Prostate gland (tissue), 2 donors: Measurements from ENCODE around the gene CTBP2. TPM values are rescaled to one million over a fixed set of nuclear protein-coding genes. Genes with fewer than 3 reads are reported as not detected.
A peak's percentile ranks its signal among the peaks of the same experiment; 100 is the strongest.

Experiments
- DNase-seq: peaks from one replicate; pipeline ENCODE4 v3.0.0-alpha.2; 2019; ENCODE audit warnings: low spot score
- H3K27ac ChIP-seq, 2 donors: fragments of 200-600 bp; sonication (generic); 2 replicates each; pipeline ENCODE4 v1.5.1; 2017 to 2019
- H3K27me3 ChIP-seq: fragments of 200-600 bp; sonication (generic); replicated peaks from 2 replicates; pipeline ENCODE4 v1.5.1; 2019; ENCODE audit not compliant: insufficient read depth
- H3K36me3 ChIP-seq, 2 donors: fragments of 200-600 bp; sonication (generic); 1 replicate in 1 of 2; 2 replicates in 1 of 2; pipeline versions ENCODE4 v1.5.1 to v1.8.1; 2017 to 2019
- H3K4me1 ChIP-seq: fragments of 200-600 bp; sonication (generic); replicated peaks from 2 replicates; pipeline ENCODE4 v1.5.1; 2019
- H3K4me3 ChIP-seq, 2 donors: fragments of 200-600 bp; sonication (generic); 2 replicates each; pipeline ENCODE4 v1.5.1; 2017 to 2019
- H3K9me3 ChIP-seq: fragments of 200-600 bp; sonication (generic); 2 replicates; pipeline ENCODE4 v1.5.1; 2017
- POLR2A ChIP-seq: fragments of 450-650 bp; IDR thresholded peaks from one replicate; pipeline ENCODE4 v1.6.1; 2016; ENCODE audit warnings: antibody characterized with exemption, mild to moderate bottlenecking
- POLR2AphosphoS5 ChIP-seq: sonication (generic); formaldehyde crosslinking; IDR thresholded peaks from one replicate; pipeline ENCODE4 v1.6.1; 2017; ENCODE audit warnings: antibody characterized with exemption
- WGBS: methylation state at CpG from one replicate; pipeline ENCODE4 v1.1.5; 2018; 5-methylcytosine and 5-hydroxymethylcytosine counted together
- intact Hi-C: fragments of 100-400 bp; cut with DNase I; formaldehyde crosslinking; loops from one replicate; pipeline ENCODE4 v1.14.2; 2022
- total RNA-seq, 2 donors: library from RNA; depleted of rRNA; stranded (reverse); fragments of >200 nt; gene quantifications; one replicate each; pipeline ENCODE4 v1.1.0, GENCODE V29; 2016
- TF ChIP-seq, protein P1 (sequence below), 4 experiments: fragments of 200-600 bp in 2 of 4; fragments of 450-650 bp in 2 of 4; sonication (generic) in 2 of 4; IDR thresholded peaks; 1 replicate in 3 of 4; 2 replicates in 1 of 4; pipeline ENCODE4 v1.5.1; 2016 to 2019; ENCODE audit warnings: antibody characterized with exemption in 4 of 4, mild to moderate bottlenecking in 2 of 4, moderate library complexity in 2 of 4

The CTBP2 gene
- total RNA-seq, 2 donors from 2014 or later, result 70.2 to 89.7 TPM

DNA sequence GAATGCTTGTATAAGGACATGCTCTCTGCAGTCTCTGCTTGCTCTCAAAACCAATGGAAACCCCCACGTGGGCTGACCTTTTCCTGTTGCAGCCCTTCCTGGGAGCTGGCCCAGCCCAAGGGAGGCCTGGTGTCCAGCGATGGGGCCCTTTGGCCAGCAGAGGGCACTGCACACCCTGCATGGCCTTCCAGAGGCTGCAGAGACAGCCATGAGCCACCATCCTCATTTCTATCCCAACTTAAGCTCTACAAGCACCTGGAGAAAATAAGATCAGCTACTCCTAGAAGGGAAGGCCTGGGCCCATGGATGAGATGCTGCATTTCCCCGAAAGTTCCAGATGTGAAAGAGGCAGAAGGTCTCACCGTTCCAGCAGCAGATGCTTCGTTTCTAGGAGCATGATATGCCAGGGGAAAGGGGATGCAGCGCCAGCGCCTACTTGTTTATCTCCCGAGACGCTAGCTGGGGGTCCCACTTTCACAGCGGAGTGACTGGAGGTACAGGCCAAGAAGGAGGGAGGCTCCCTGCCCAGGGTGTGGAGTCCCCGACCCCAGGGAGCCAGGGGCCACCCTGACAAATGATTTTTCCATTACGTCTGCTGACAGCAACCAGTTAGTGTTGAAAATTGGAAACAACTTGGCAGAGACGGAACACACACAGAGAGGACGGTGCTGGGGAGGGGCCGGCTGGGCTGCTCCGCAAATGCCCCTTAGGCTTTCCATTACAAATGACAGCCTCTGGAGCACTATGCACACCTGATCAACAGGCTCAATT, 112.1 kb downstream of the CTBP2 start:
- intact Hi-C loops, result loop anchor here (5.0 to 10.0 kb wide), 3 partner anchors 46 to 587 kb away; no protein-coding TSS in a partner anchor
- TF ChIP-seq, protein P1, sequence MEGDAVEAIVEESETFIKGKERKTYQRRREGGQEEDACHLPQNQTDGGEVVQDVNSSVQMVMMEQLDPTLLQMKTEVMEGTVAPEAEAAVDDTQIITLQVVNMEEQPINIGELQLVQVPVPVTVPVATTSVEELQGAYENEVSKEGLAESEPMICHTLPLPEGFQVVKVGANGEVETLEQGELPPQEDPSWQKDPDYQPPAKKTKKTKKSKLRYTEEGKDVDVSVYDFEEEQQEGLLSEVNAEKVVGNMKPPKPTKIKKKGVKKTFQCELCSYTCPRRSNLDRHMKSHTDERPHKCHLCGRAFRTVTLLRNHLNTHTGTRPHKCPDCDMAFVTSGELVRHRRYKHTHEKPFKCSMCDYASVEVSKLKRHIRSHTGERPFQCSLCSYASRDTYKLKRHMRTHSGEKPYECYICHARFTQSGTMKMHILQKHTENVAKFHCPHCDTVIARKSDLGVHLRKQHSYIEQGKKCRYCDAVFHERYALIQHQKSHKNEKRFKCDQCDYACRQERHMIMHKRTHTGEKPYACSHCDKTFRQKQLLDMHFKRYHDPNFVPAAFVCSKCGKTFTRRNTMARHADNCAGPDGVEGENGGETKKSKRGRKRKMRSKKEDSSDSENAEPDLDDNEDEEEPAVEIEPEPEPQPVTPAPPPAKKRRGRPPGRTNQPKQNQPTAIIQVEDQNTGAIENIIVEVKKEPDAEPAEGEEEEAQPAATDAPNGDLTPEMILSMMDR (IDR thresholded peaks at IDR 0.05), result peak; percentile 82 to 94 (median 94)
- no peak for TF ChIP-seq POLR2A
- peak; percentile 62 for TF ChIP-seq POLR2AphosphoS5
- peak overlapping the region; percentile 28 to 65 for H3K27ac ChIP-seq
- no peaks in the 10 kb centered on the region for H3K27me3 ChIP-seq
- no peaks in the 10 kb centered on the region for H3K9me3 ChIP-seq
- no peak overlapping the region for H3K4me3 ChIP-seq
- no peaks in the 10 kb centered on the region for H3K36me3 ChIP-seq
- 37% methylated on average over 16 of the region's 16 CpGs for WGBS
- H3K4me1 ChIP-seq, result peaks cover 17% of the 10 kb centered on the region
- DNase-seq, result peak; percentile 81

- TF ChIP-seq POLR2A (no peak), POLR2AphosphoS5 (no peak)
- TF ChIP-seq, protein P1 (IDR thresholded peaks at IDR 0.05), result no peak
- intact Hi-C loops, result loop anchor here (10.0 kb wide), 1 partner anchor 591 kb away; no protein-coding TSS in a partner anchor
- WGBS, result 57% methylated on average over 14 of the region's 17 CpGs
- DNase-seq, result no peak
- no peaks in the 10 kb centered on the region for H3K27me3 ChIP-seq
- no peaks in the 10 kb centered on the region for H3K36me3 ChIP-seq
- peaks cover 16% of the 10 kb centered on the region for H3K4me1 ChIP-seq
- peak overlapping the region in 1 of 2 donors; percentile 0 for H3K27ac ChIP-seq
- no peak overlapping the region for H3K4me3 ChIP-seq
- no peaks in the 10 kb centered on the region for H3K9me3 ChIP-seq
Observed at GRCh38 chr10:125043841-125044658, 116.3 kb downstream of the CTBP2 start.

DNA sequence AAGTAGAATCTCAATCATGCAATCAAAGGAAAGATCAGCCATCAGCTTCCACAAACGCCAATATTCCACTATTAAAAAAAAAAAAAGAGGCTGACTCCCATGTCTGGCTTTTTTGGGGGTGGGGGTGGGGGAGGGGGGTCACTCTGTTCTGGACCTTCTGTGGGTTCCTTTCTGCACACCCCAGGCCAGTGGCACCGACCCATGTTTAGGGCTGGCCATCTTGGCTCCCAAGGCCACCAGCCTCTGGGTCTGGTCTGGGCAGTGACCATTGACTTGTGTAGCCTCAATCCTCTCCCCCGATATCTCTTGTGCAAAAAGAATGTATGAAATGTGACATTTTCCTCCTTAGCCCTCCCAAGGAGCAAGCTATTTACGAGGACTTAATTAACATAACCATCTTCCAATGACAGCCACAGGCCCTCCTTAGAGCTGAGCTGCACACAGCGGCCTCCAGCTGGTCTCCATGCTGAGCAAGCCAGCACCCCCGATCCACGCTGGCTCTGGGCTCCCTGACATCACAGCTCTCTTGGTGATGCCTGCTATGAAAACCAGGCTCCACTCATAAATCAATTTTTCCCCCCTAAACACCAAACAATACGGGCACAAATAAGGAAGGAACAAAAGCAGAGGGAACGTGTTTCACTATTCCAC, 118.4 kb downstream of the CTBP2 start:
- H3K4me1 ChIP-seq, result peaks cover 11% of the 10 kb centered on the region
- no peak for DNase-seq
- TF ChIP-seq, protein P1 (IDR thresholded peaks at IDR 0.05), result no peak
- TF ChIP-seq POLR2AphosphoS5 (no peak), POLR2A (no peak)
- no peaks in the 10 kb centered on the region for H3K36me3 ChIP-seq
- intact Hi-C loops, result loop anchor here (10.0 kb wide), 1 partner anchor 593 kb away; no protein-coding TSS in a partner anchor
- no peak overlapping the region for H3K4me3 ChIP-seq
- no peaks in the 10 kb centered on the region for H3K27me3 ChIP-seq
- H3K27ac ChIP-seq, result no peak overlapping the region
- H3K9me3 ChIP-seq, result no peaks in the 10 kb centered on the region
- 56% methylated on average over 9 of the region's 9 CpGs for WGBS

DNA sequence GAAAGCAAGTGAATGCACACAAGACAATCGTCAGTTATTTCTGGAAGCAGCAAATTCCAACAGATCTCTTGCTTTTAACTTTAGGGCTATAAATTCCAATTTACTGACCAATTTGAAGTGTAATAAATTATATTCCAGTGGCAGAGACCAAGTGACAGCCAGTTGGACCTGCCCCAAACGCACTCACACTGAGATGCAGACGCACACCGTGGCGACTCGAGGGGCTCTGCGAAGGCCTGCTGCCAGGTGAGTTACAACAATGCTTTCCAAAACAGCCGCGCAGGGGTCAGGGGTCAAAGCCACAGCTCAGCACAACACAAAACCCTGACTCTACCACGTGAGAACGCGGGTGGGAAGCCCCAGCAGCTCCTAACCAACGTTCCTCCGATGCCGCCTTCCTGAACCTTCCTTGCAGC, 121.0 kb downstream of the CTBP2 start:
- Histone ChIP-seq H3K36me3 (no peaks in the 10 kb centered on the region), H3K9me3 (no peaks in the 10 kb centered on the region), H3K4me1 (peaks cover 18% of the 10 kb centered on the region), H3K27me3 (no peaks in the 10 kb centered on the region), H3K4me3 (no peak overlapping the region), H3K27ac (no peak overlapping the region)
- intact Hi-C loops, result no loop called here
- WGBS, result 52% methylated on average over 15 of the region's 15 CpGs
- TF ChIP-seq, protein P1 (IDR thresholded peaks at IDR 0.05), result no peak
- no peak for TF ChIP-seq POLR2A
- TF ChIP-seq POLR2AphosphoS5, result no peak
- no peak for DNase-seq
